Activated T-helper 9 cell treated with anti-CD3 and anti-CD28 coated beads, Interleukin-2, amount 50 U/mL, for 16 hours (primary cell): ENCODE data around the gene LMAN1L.
"Not testable (repeated sequence)": the region's sequence is repeated elsewhere in the genome, so short reads cannot be mapped to it uniquely, and the experiment has no call there.

Experiments
- DNase-seq: peaks from one replicate; pipeline ENCODE4 v3.0.0-alpha.2; 2020; ENCODE audit warnings: low read depth

The LMAN1L gene

GRCh38 chr15:74782259-74783071 lies 30.2 kb upstream of the LMAN1L start:
- DNase-seq, result peak; percentile 50

- no peak for DNase-seq
Observed at GRCh38 chr15:74783072-74783807, 29.4 kb upstream of the LMAN1L start.

- DNase-seq, result no peak
Observed at GRCh38 chr15:74783808-74784175, 28.8 kb upstream of the LMAN1L start.

- no peak for DNase-seq
Observed at GRCh38 chr15:74784426-74785193, 28.0 kb upstream of the LMAN1L start.

- DNase-seq, result no peak
Observed at GRCh38 chr15:74785194-74786032, 27.2 kb upstream of the LMAN1L start.

GRCh38 chr15:74786081-74786480 lies 26.6 kb upstream of the LMAN1L start:
- DNase-seq, result not testable (repeated sequence)

- no peak for DNase-seq
Observed at GRCh38 chr15:74786551-74787165, 26.0 kb upstream of the LMAN1L start.

- DNase-seq, result peak; percentile 85
Observed at GRCh38 chr15:74787251-74788041, 25.2 kb upstream of the LMAN1L start.

GRCh38 chr15:74788042-74788682 lies 24.5 kb upstream of the LMAN1L start:
- no peak for DNase-seq

GRCh38 chr15:74788683-74789151 lies 23.9 kb upstream of the LMAN1L start:
- no peak for DNase-seq

GRCh38 chr15:74789171-74789631 lies 23.4 kb upstream of the LMAN1L start:
- DNase-seq, result no peak

- DNase-seq, result no peak
Observed at GRCh38 chr15:74789741-74790079, 22.9 kb upstream of the LMAN1L start.

- peak; percentile 30 for DNase-seq
Observed at GRCh38 chr15:74790080-74790916, 22.3 kb upstream of the LMAN1L start.

- no peak for DNase-seq
Observed at GRCh38 chr15:74791007-74791406, 21.6 kb upstream of the LMAN1L start.

- no peak for DNase-seq
Observed at GRCh38 chr15:74791667-74792066, 21.0 kb upstream of the LMAN1L start.

- DNase-seq, result no peak
Observed at GRCh38 chr15:74792227-74793016, 20.2 kb upstream of the LMAN1L start.

GRCh38 chr15:74793135-74794028 lies 19.3 kb upstream of the LMAN1L start:
- peak; percentile 64 for DNase-seq
